Spleen (tissue), 11 donors: Measurements from ENCODE around the gene NFE2L2. TPM values are rescaled to one million over a fixed set of nuclear protein-coding genes. Genes with fewer than 3 reads are reported as not detected.

Source experiments
- DNase-seq: peaks from one replicate; pipeline ENCODE4 v3.0.0-alpha.2; 2020
- H3K27ac ChIP-seq, 8 donors: fragments of 200-600 bp; sonication (generic) in 7 of 8; 1 replicate in 4 of 8; 2 replicates in 4 of 8; pipeline versions ENCODE4 v1.5.0 to v1.8.0; 2016 to 2021; ENCODE audit warnings: inconsistent platforms in 4 of 8, mild to moderate bottlenecking in 4 of 8, moderate library complexity in 1 of 8
- H3K27me3 ChIP-seq, 7 donors: fragments of 200-600 bp; sonication (generic) in 6 of 7; replicated peaks in 1 of 7; 1 replicate in 4 of 7; 2 replicates in 3 of 7; pipeline versions ENCODE4 v1.5.0 to v1.8.0; 2016 to 2021; ENCODE audit warnings: inconsistent platforms in 3 of 7, mild to moderate bottlenecking in 1 of 7
- H3K36me3 ChIP-seq, 6 donors: fragments of 200-600 bp; sonication (generic) in 5 of 6; 1 replicate in 4 of 6; 2 replicates in 2 of 6; pipeline versions ENCODE4 v1.5.0 to v1.8.0; 2016 to 2021; ENCODE audit warnings: inconsistent platforms in 2 of 6
- H3K4me1 ChIP-seq, 6 donors: fragments of 200-600 bp; sonication (generic) in 5 of 6; 1 replicate in 3 of 6; 2 replicates in 3 of 6; pipeline versions ENCODE4 v1.5.0 to v1.8.0; 2016 to 2021; ENCODE audit warnings: inconsistent platforms in 3 of 6
- H3K4me3 ChIP-seq, 8 donors: fragments of 200-600 bp; sonication (generic) in 7 of 8; 1 replicate in 4 of 8; 2 replicates in 4 of 8; pipeline versions ENCODE4 v1.5.0 to v1.8.0; 2016 to 2021; ENCODE audit warnings: inconsistent platforms in 4 of 8, mild to moderate bottlenecking in 4 of 8, moderate library complexity in 2 of 8
- H3K9me3 ChIP-seq, 8 donors: fragments of 200-600 bp; sonication (generic) in 7 of 8; 1 replicate in 4 of 8; 2 replicates in 4 of 8; pipeline versions ENCODE4 v1.5.0 to v1.8.0; 2016 to 2021; ENCODE audit warnings: inconsistent platforms in 4 of 8
- CTCF ChIP-seq, 11 experiments: fragments of 200-600 bp in 7 of 11; fragments of 450-650 bp in 4 of 11; sonication (generic) in 4 of 11; IDR thresholded peaks in 8 of 11; conservative IDR thresholded peaks in 3 of 11; 1 replicate in 7 of 11; 2 replicates in 4 of 11; pipeline versions ENCODE4 v1.4.0 to v1.8.0; 2016 to 2021; ENCODE audit warnings: antibody characterized with exemption in 11 of 11, inconsistent platforms in 4 of 11, mild to moderate bottlenecking in 1 of 11
- POLR2A ChIP-seq, 3 donors: fragments of 450-650 bp; IDR thresholded peaks; one replicate each; pipeline ENCODE4 v1.5.1; 2017; ENCODE audit warnings: antibody characterized with exemption in 3 of 3, mild to moderate bottlenecking in 1 of 3
- POLR2AphosphoS5 ChIP-seq, 3 donors: sonication (generic); formaldehyde crosslinking; IDR thresholded peaks; one replicate each; pipeline ENCODE4 v1.5.1; 2017; ENCODE audit warnings: antibody characterized with exemption in 3 of 3
- WGBS, 5 donors: extraction: QIAGEN DNeasy Blood & Tissue Kit in 3 of 5; methylation state at CpG; one replicate each; pipeline versions ENCODE4 v1.1.5 to v1.1.7; 2013 to 2018; 5-methylcytosine and 5-hydroxymethylcytosine counted together
- intact Hi-C: fragments of 100-400 bp; cut with DNase I; formaldehyde crosslinking; loops from one replicate; pipeline ENCODE4 v1.15.0; 2023; ENCODE audit warnings: low total_unique reads
- polyA plus RNA-seq, 3 donors: library from polyadenylated mRNA; stranded (reverse); fragments of 200-250 nt; gene quantifications; one replicate each; pipeline ENCODE4 v1.2.1, GENCODE V29; 2013
- total RNA-seq, 7 donors: library from RNA; depleted of rRNA in 3 of 7; stranded (reverse); fragments of >200 nt in 3 of 7; fragmentation: NEBNext Ultra II Directional in 4 of 7; extraction: Animal tissue kit (Norgen Biotek cat#: 25700) in 4 of 7; gene quantifications; one replicate each; pipeline versions ENCODE4 v1.1.0 to v1.2.1, GENCODE V29; 2016 to 2021
- donor health status: healthy with polysubstance abuse.
- donor health status: DM: no; HTN: no; CAD: no; lungs with moderate emphysema.
- donor health status: DM: no; HTN: no; CAD: no.
- donor health status: Bipolar disorder and iron deficiency.
- donor health status: healthy.
- donor health status: DM: no; HTN: no; CAD: no.
- donor health status: DM: yes; HTN: yes; CAD: no.

NFE2L2 gene
- total and polyA plus RNA-seq, 10 donors: 25.9 to 148 (median 101) TPM

- Histone ChIP-seq H3K4me3 (no peak overlapping the region), H3K4me1 (peaks cover 0 to 24% (median 4%) of the 10 kb centered on the region in 6 donors), H3K27ac (no peak overlapping the region), H3K9me3 (no peaks in the 10 kb centered on the region), H3K36me3 (peaks cover 0 to 10% (median 3%) of the 10 kb centered on the region in 6 donors), H3K27me3 (no peaks in the 10 kb centered on the region)
- 76 to 92% (median 82%) methylated on average over 2 of the region's 2 CpGs for WGBS, 5 donors
- intact Hi-C loops: no loop called here
- DNase-seq: no peak
- no peak for TF ChIP-seq POLR2A (IDR thresholded peaks at IDR 0.05)
- no peak for TF ChIP-seq CTCF (IDR thresholded peaks at IDR 0.05 in 8 of 11, conservative IDR thresholded peaks at IDR 0.05 in 3 of 11)
- TF ChIP-seq POLR2AphosphoS5 (IDR thresholded peaks at IDR 0.05): no peak
Observed at GRCh38 chr2:177285892-177286715, 21.6 kb upstream of the NFE2L2 start.

GRCh38 chr2:177284531-177284930 lies 20.0 kb upstream of the NFE2L2 start:
- Histone ChIP-seq H3K9me3 (no peaks in the 10 kb centered on the region), H3K4me1 (peaks cover 0 to 14% (median 2%) of the 10 kb centered on the region in 6 donors), H3K27ac (no peak overlapping the region), H3K4me3 (no peak overlapping the region), H3K36me3 (peaks cover 0 to 10% (median 3%) of the 10 kb centered on the region in 6 donors), H3K27me3 (no peaks in the 10 kb centered on the region)
- 94 to 100% (median 97%) methylated on average over 3 of the region's 3 CpGs for whole genome bisulfite sequencing, 5 donors
- intact Hi-C loops: no loop called here
- DNase-seq: no peak
- TF ChIP-seq POLR2A (IDR thresholded peaks at IDR 0.05): no peak
- no peak for TF ChIP-seq POLR2AphosphoS5 (IDR thresholded peaks at IDR 0.05)
- TF ChIP-seq CTCF (IDR thresholded peaks at IDR 0.05 in 8 of 11, conservative IDR thresholded peaks at IDR 0.05 in 3 of 11): no peak

GRCh38 chr2:177283906-177284305 lies 19.4 kb upstream of the NFE2L2 start:
- no peak for TF ChIP-seq POLR2A (IDR thresholded peaks at IDR 0.05)
- no peak for TF ChIP-seq CTCF (IDR thresholded peaks at IDR 0.05 in 8 of 11, conservative IDR thresholded peaks at IDR 0.05 in 3 of 11)
- no peak for TF ChIP-seq POLR2AphosphoS5 (IDR thresholded peaks at IDR 0.05)
- DNase-seq: no peak
- H3K4me3 ChIP-seq: no peak overlapping the region
- no peaks in the 10 kb centered on the region for H3K9me3 ChIP-seq
- intact Hi-C loops: no loop called here
- H3K4me1 ChIP-seq: peaks cover 0 to 14% (median 2%) of the 10 kb centered on the region in 6 donors
- no peak overlapping the region for H3K27ac ChIP-seq
- H3K27me3 ChIP-seq: no peaks in the 10 kb centered on the region
- H3K36me3 ChIP-seq: peaks cover 0 to 10% (median 3%) of the 10 kb centered on the region in 6 donors
- WGBS, 5 donors: 89 to 99% (median 97%) methylated on average over 4 of the region's 4 CpGs

GRCh38 chr2:177282787-177283572 lies 18.5 kb upstream of the NFE2L2 start:
- TF ChIP-seq POLR2AphosphoS5 (IDR thresholded peaks at IDR 0.05) (no peak), CTCF (IDR thresholded peaks at IDR 0.05 in 8 of 11, conservative IDR thresholded peaks at IDR 0.05 in 3 of 11) (no peak), POLR2A (IDR thresholded peaks at IDR 0.05) (no peak)
- Histone ChIP-seq H3K9me3 (no peaks in the 10 kb centered on the region), H3K27me3 (no peaks in the 10 kb centered on the region), H3K36me3 (peaks cover 0 to 10% (median 3%) of the 10 kb centered on the region in 6 donors), H3K27ac (no peak overlapping the region), H3K4me3 (no peak overlapping the region), H3K4me1 (peaks cover 0 to 14% (median 2%) of the 10 kb centered on the region in 6 donors)
- intact Hi-C loops: no loop called here
- no peak for DNase-seq
- 93 to 96% (median 94%) methylated on average over 5 of the region's 5 CpGs for WGBS, 5 donors
